ENCODE measurements around the gene RUVBL2.
"Not testable (repeated sequence)": the region's sequence is repeated elsewhere in the genome, so short reads cannot be mapped to it uniquely, and the experiment has no call there.

DNA sequence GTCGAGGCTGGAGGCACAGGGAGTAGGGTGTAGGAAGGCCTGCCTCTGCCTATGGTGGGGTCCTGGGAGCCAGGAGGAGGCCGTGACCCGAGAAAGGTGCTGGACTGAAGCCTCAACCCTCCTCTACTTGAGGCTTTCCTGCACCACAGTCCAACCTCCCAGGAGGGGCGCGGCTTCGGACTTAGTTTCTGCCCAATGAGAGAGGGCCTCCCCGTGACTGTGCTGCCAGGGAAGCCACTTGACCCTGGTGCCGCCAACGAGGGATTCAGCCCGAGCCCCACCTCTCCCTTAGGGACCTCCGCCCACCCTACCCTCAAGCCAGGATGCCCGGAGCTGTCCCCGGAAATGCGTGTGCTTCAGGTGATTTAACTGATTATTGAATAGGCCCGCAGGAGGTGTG lies 30.5 kb downstream of the RUVBL2 start, which contains the start of gene CGB3:
- not testable (repeated sequence) for TF ChIP-seq POLR2AphosphoS5 (IDR thresholded peaks at IDR 0.05; ENCODE audit: low read depth, low read length); SIN3A (IDR thresholded peaks at IDR 0.05; ENCODE audit: borderline replicate concordance, insufficient read depth, low read length); FOXP2 (optimal IDR thresholded peaks at IDR 0.05; ENCODE audit: borderline replicate concordance, extremely low read depth, extremely low read length, insufficient read depth)
- TF ChIP-seq, protein P1, sequence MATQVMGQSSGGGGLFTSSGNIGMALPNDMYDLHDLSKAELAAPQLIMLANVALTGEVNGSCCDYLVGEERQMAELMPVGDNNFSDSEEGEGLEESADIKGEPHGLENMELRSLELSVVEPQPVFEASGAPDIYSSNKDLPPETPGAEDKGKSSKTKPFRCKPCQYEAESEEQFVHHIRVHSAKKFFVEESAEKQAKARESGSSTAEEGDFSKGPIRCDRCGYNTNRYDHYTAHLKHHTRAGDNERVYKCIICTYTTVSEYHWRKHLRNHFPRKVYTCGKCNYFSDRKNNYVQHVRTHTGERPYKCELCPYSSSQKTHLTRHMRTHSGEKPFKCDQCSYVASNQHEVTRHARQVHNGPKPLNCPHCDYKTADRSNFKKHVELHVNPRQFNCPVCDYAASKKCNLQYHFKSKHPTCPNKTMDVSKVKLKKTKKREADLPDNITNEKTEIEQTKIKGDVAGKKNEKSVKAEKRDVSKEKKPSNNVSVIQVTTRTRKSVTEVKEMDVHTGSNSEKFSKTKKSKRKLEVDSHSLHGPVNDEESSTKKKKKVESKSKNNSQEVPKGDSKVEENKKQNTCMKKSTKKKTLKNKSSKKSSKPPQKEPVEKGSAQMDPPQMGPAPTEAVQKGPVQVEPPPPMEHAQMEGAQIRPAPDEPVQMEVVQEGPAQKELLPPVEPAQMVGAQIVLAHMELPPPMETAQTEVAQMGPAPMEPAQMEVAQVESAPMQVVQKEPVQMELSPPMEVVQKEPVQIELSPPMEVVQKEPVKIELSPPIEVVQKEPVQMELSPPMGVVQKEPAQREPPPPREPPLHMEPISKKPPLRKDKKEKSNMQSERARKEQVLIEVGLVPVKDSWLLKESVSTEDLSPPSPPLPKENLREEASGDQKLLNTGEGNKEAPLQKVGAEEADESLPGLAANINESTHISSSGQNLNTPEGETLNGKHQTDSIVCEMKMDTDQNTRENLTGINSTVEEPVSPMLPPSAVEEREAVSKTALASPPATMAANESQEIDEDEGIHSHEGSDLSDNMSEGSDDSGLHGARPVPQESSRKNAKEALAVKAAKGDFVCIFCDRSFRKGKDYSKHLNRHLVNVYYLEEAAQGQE (IDR thresholded peaks at IDR 0.05; ENCODE audit: insufficient read depth in 1 of 2, low read depth in 2 of 2, low read length in 2 of 2), result not testable (repeated sequence)

Data from PFSK-1 (cell line).